Activated CD4-positive, alpha-beta T cell treated with anti-CD3 and anti-CD28 coated beads, Interleukin-2, Interleukin-4, amounts not matched to agents 100 ng/mL and 50 ng/mL, durations not matched to agents 16 hours and 8 hours (primary cell): ENCODE data around the gene PCK2.
A peak's percentile ranks its signal among the peaks of the same experiment; 100 is the strongest.

Source experiments
- DNase-seq: peaks from one replicate; pipeline ENCODE4 v3.0.0-alpha.2; 2020; ENCODE audit warnings: low spot score

PCK2 gene

DNA sequence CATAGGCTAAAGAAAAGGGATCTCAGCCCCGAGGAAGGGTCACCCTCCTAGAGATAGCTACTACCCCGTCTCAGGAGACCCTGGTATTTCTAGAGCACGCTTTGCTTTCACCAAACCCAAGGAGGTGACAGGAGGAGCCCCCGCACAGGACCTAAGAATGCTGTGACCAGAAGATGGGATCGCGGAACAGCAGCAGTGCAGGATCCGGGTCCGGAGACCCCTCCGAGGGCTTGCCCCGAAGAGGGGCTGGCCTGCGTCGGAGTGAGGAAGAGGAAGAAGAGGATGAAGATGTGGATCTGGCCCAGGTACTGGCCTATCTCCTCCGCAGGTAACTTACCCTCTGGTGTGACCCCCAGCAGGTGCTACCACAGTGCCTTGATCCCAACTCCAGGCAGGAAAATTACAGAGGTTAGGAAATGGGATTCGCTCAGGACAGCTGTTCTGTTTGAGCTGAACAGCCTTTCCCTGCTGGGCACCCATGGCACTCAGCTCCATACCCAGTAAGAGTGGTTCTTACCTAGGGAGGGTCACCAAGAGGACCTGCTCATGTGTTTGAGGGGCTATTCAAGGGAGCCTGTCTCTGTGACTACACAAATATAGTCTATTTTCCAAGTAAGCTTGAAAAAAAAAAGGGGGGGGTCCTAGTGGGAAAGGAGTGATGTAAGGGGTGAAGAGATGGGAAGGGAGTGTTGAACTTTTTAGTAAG is 21.5 kb downstream of the PCK2 start:
- no peak for DNase-seq

GRCh38 chr14:24116128-24116814 is 22.2 kb downstream of the PCK2 start:
- DNase-seq, result no peak

GRCh38 chr14:24117179-24117578 is 23.1 kb downstream of the PCK2 start:
- no peak for DNase-seq

DNA sequence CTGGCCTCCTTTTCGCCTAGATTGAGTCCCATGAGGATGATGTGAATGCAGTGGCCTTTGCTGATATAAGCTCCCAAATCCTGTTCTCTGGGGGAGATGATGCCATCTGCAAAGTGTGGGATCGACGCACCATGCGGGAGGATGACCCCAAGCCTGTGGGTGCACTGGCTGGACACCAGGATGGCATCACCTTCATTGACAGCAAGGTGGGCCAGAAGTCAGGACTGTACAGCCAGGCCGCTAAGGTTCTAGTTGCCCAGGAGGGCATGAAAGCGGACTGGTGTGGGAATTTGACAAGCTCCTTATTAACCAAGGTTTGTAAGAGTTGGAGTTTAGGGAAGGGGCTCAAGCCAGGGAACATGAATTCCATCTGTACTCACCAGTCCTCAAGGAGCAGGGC is 25.6 kb downstream of the PCK2 start:
- DNase-seq, result no peak

DNA sequence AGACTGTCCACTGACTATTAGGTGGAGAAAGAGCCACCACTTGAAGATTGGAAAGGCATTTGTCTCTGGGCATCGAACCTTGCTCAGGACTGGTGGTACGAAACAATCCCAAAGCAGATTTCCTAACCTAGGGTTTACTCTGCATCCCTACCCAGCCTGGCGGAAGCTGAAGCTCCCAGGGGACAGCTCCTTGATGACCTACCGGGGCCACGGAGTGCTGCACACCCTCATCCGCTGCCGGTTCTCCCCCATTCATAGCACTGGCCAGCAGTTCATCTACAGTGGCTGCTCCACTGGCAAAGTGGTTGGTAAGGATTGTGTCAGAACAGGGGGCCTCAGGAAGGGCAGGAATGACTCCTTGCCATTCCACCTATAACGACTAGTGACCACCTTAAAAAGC is 27.1 kb downstream of the PCK2 start:
- DNase-seq, result no peak

DNA sequence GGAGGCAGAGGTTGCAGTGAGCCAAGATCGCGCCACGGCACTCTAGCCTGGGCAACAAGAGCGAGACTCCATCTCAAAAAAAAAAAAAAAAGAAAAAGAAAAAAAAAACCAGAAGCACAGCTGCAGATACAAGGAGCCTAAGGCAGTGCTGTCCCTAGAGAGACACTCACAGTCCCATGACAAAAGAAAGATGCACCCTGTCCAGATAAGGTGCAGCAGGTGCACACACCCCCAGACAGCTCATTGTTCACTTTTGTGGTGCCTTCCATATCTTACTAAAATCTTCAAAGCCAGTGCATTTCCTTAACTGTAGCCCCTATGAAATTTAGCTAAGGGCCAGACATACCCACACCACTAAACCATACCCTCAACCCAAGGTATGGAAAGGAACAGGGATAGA is 28.3 kb downstream of the PCK2 start:
- no peak for DNase-seq

DNA sequence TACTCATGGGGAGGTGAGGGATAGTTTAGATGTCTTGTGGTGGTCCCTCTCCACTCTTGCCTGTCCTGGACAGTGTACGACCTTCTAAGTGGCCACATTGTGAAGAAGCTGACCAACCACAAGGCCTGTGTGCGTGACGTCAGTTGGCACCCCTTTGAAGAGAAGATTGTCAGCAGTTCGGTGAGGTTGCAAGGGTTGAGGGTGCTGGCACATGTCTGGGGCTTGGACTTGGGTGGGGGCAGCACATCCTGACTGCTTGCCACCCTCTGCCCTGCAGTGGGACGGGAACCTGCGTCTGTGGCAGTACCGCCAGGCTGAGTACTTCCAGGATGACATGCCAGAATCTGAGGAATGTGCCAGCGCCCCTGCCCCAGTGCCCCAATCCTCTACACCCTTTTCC is 28.8 kb downstream of the PCK2 start:
- no peak for DNase-seq

DNA sequence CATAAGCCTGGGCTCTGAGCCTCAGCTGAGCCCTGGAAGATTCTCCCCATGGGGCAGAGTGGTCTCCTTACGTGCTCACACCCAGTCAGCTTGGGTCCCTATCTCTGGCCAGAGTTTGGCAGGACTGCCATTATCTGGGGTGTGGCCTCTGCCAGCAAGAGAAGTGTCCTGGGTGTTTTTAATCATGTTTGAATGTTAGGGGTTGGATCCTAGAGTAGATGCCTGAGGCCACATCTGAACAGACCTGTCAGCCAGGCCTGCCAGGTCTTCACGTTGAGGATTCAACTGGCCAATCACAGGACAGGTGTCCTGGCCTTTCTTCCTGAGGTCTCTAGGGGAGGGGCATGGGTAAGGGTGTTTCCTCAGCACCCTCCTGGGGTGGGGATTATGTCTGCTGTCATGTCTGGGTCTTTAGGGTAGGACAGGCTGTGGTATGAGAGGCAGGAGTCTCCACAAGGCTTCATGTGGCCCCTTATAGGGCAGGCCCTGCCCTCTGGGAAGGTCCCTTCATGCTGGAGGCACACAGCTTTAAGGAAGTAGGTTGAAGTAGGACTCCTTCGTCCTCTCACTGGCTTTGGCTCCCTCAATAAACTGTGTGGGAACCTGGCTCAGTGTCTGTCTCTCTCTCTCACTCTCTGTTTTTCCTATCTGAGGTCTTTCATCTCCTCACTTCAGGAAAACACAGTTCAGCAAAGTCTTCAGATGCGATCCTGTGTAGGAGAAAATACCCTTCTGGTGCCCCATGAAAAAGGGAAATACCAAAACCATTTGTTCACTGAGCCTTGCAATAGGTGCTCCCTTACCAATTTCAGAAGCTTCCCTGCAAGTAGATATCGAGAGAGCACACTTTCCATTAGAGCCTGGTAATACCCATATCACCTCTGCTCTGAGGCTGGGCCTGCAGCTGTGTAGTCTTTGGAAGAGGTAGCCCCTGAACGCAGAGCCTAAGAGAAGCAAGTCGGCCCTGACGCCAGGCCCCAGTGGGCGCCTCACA is 29.6 kb downstream of the PCK2 start:
- no peak for DNase-seq

DNA sequence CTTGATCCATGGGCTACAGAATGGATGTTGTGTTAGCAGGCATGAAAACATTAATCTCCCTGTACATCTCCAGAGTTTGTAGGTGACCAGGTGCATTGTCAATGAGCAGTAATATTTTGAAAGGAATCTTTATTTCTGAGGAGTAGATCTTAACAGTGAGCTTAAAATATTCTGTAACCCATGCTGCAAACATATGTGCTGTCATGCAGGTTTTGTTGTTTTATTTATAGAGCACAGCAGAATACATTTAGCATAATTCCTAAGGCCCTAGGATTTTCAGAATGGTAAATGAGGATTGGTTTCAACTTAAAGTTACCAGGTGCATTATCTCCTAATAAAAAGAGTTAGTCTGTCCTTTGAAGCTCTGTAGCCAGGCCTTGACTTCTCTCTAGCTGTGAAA is 32.8 kb downstream of the PCK2 start:
- no peak for DNase-seq

DNA sequence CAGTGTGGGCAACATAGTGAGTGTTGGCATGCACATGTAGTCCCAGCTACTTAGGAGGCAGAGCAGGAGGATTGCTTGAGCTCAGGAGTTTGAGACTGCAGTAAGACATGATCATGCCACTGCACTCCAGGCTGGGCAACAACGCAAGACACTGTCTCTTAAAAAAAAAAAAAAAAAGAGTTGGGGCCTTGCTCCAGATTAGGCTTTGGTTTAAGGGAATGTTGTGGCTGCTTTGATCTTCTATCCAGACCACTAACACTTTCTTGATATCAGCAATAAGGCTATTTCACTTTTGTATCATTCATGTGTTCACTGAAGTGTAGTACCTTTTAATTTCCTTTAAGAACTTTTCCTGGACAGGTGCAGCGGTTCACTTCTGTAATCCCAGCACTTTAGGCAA is 33.6 kb downstream of the PCK2 start:
- DNase-seq, result no peak

DNA sequence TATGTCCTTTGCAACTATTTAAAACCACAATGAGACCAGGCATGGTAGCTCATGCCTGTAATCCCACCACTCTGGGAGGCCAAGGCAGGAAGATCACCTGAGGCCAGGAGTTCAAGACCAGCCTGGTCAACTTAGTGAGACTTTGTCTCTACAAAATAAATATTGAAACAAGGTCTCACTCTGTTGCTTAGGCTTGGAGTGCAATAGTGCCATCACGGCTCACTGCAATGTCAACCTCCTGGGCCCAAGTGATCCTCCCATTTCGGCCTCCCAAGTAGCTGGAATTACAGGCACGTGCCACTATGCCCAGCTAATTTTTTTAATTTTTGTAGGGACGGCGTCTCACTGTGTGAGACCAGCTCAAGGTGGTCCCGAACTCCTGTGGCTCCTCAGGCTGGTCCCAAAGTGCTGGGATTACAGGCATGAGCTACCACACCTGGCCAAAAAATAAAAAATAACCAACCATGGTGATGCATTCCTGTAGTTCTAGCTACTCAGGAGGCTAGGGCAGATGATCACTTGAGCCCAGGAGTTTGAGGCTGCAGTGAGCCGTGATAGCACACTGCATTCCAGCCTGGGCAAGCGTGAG is 35.4 kb downstream of the PCK2 start:
- no peak for DNase-seq

DNA sequence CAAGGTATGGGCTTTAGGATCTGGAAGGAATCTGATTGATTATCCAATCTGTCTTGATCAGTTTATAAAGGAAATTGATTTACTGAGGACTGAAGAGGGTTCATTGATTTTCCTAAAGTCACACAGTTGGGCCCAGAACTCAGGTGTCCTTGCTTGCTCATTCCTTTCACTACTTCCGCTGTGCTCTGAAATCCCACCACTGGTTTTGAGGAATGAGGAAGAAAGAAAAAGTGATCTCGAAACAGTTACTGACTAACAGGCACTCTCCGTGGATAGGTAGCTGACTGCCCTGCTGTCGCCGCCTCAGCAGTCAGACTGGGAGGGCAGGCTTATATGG is 36.2 kb downstream of the PCK2 start, which contains the start of gene FITM1:
FITM1 (plus strand) TSS at position 280 of the 337 bp plus-strand sequence. CDS start 905 bp downstream, outside the sequence.
- DNase-seq, result no peak

- no peak for DNase-seq
Observed at GRCh38 chr14:24130717-24131548, 36.8 kb downstream of the PCK2 start.

GRCh38 chr14:24131549-24131966 is 37.4 kb downstream of the PCK2 start:
- no peak for DNase-seq

- DNase-seq, result no peak
Observed at GRCh38 chr14:24132061-24132685, 38.1 kb downstream of the PCK2 start.

- DNase-seq, result no peak
Observed at GRCh38 chr14:24132976-24133375, 38.9 kb downstream of the PCK2 start.

DNA sequence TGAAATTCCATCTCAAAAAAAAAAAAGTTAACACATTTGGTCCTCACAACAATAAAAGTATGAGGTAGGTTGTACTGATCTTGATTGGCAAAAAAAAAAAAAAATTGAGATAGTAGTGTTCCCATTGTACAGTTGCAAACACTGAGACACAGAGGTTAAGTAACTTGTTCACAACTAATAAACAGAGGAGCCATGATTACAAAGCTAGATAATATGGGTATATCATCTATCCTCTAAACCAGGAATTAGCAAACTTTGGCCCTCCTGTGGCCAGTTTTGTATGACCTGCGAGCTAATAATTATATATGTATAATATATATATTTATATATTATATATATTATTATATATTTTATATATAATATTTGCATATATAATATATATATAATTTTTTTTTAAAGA is 39.6 kb downstream of the PCK2 start:
- no peak for DNase-seq

DNA sequence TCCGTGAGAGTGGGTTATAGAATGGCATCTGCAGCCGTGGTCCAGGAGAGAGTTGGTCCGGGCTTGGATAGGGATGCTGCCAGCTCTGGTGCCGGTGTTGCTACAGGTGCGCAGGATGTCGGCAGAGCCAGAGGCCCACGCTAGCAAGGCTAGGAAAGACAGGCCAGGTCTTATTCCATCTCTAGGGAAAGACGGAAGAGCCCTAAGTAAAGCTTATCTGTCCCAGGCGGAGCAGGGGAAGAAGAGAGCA is 41.4 kb downstream of the PCK2 start:
- DNase-seq, result no peak

- DNase-seq, result peak; percentile 96
Observed at GRCh38 chr14:24135834-24136683, 41.9 kb downstream of the PCK2 start, which contains the start of gene PSME1. TSS of gene PSME1 (plus strand) at chr14:24136194. CDS start at chr14:24136263, 69 bp downstream.
